DMS53 treated with DMSO at 0.1 percent for 48 hours (cell line): ENCODE results near the gene LRRC70.
A peak's percentile ranks its signal among the peaks of the same experiment; 100 is the strongest.
"Not testable (repeated sequence)": the region's sequence is repeated elsewhere in the genome, so short reads cannot be mapped to it uniquely, and the experiment has no call there.

Experiments used
- DNase-seq: peaks from one replicate; lab custom pipeline; 2025; ENCODE audit not compliant: unreplicated experiment; lab: John Stamatoyannopoulos, UW

The LRRC70 gene

DNA sequence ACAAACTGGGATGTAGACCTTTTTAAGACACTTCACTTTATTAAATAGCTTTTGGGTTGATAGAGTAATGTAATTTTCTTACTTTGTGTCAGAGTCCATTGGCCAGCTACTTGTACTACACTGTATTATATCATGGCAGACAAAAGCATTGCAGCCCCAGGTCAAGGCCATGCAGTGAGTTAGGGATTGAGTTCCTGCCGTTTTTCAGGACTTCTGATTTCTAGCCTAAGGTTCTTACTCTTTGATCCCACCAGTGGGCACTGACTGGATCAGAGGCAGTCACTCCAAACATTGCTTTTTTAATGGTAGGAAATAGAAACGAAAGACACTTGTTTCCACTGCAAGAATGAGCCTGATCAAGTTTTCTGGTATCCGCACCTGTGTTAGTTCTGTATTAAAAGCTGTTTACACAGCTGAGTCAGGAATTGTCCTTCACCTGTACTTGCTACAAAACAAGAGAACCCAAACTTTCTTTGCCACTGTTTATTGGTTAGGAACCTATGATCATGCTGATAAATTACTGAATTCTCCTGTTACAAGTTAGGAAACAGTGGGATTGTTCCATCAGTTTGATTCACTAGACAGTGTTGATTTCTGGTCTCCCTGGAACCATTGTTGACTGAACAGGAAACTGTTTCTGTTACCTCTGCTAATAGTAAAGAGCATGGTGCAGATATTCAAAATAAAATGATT lies 22.1 kb downstream of the LRRC70 start:
- peak; percentile 81 for DNase-seq

DNA sequence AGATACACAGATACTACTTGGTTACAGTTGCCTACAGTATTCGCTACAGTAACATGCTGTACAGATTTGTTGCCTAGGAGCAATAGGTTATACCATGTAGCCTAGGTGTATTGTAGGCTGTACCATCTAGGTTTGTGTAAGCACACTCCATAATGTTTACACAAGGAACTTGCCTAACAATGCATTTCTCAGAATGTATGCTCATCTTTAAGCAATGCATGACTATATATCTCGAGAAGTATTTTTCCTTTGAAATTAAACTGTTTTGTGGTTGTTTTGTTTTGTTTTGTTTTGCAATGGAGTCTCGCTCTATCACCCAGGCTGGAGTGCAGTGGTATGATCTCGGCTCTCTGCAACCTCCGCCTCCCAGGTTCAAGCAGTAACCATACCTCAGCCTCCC lies 25.3 kb downstream of the LRRC70 start:
- no peak for DNase-seq

DNA sequence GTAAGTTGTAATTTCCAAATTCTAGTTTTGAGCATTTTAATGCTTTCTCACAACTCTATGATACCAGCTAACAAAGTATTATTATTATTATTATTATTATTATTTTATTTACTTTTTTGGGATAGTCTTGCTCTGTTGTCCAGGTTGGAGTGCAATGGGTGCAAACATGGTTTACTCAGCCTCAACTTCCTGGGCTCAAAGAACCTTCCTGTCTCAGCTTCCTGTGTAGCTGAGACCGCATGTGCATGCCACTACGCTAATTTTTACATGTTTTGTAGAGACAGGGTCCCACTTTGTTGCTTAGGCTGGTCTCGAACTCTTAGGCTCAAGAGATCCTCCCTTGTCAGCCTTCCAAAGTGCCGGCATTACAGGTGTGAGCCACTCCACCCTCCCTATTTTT lies 27.0 kb downstream of the LRRC70 start:
- no peak for DNase-seq

DNA sequence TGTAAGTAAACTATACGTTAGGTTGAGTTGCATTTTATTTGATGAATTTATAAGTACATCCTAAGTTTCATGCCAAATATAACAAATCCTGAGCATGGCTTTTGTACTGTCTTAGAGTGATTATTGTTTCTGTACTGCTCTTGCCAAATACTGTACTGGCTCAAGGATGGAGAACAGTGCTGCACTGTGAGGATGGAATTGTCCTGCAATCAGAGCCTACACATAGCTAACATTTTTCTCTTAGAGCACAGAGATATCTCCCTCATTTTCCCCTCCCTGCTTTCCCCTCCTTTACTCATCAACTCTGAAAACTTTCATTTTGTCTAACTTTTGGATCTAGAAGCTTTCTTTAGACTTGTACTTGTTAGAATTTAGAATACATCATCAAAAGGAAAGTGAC lies 28.3 kb downstream of the LRRC70 start:
- DNase-seq, result no peak

DNA sequence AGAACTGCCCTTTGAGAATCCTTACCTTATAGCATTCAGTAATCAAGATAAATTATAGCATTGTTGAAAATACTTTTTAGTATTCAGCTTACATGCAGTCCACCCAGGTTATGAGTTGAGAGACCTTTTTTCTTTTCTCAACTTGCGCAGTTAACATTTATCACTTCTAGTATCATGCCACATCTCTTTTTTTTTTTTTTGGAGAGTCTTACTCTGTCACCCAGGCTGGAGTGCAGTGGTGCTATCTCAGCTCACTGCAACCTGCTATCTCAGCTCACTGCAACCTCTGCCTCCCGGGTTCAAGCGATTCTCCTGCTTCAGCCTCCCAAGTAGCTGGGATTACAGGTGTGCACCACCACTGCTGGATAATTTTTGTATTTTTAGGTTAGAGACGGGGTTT lies 29.0 kb downstream of the LRRC70 start:
- DNase-seq, result no peak

GRCh38 chr5:62608529-62609511 lies 30.2 kb downstream of the LRRC70 start:
- DNase-seq, result no peak

- no peak for DNase-seq
Observed at GRCh38 chr5:62614355-62614754, 35.7 kb downstream of the LRRC70 start.

- no peak for DNase-seq
Observed at GRCh38 chr5:62616615-62617277, 38.1 kb downstream of the LRRC70 start.

- no peak for DNase-seq
Observed at GRCh38 chr5:62617943-62618342, 39.3 kb downstream of the LRRC70 start.

DNA sequence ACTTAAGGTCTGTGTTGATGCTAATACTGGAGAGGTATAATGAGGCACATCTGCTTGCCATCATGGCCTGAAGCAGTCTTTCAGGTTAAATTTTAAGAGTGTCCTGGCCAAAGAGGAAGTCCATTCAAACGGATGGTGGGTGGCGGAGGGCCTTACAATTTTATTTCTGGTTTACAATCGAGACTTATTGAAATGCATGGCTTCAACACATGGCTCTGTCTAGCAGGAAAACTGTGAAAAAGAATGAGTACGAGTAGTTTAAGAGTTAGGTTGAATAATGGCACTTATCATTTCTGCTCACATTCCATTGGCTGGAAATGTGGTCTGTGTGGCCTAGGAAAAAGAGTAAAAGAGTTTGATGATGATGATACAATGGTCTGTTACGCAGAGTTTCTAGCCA lies 42.1 kb downstream of the LRRC70 start:
- DNase-seq, result no peak

GRCh38 chr5:62621280-62621679 lies 42.7 kb downstream of the LRRC70 start:
- DNase-seq, result no peak

DNA sequence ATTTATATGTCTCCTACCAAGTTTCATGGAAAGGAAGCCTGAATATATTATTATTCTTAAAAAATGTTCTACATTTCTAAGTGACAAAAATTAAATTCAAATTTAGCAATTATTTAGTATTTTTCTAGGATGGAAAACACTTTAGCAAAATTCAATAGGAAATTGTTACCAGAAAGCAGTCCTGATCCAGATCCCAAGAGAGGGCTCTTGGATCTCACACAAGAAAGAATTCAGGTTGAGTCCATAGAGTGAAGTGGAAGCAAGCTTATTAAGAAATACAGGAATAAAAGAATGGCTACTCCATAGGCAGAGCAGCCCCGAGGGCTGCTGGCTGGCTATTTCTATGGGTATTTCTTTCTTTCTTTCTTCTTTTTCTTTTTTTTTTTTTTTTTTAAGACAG lies 44.7 kb downstream of the LRRC70 start:
- DNase-seq, result no peak

DNA sequence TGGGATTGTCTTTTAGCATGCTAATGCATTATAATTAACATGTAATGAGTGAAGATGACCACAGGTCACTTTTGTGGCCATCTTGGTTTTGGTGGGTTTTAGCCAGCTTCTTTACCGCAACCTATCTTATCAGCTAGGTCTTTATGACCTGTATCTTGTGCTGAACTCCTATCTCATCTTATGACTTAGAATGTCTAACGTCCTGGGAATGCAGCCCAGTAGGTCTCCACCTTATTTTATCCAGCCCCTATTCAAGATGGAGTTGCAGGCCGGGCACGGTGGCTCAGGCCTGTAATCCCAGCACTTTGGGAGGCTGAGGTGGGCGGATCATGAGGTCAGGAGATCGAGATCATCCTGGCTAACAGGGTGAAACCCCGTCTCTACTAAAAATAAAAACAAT lies 45.8 kb downstream of the LRRC70 start:
- DNase-seq, result not testable (repeated sequence)

- no peak for DNase-seq
Observed at GRCh38 chr5:62626534-62626933, 47.9 kb downstream of the LRRC70 start.

- no peak for DNase-seq
Observed at GRCh38 chr5:62627121-62627520, 48.5 kb downstream of the LRRC70 start.

GRCh38 chr5:62627901-62628300 lies 49.3 kb downstream of the LRRC70 start:
- DNase-seq, result no peak
